ENCODE data around the gene MMP23B.

DNA sequence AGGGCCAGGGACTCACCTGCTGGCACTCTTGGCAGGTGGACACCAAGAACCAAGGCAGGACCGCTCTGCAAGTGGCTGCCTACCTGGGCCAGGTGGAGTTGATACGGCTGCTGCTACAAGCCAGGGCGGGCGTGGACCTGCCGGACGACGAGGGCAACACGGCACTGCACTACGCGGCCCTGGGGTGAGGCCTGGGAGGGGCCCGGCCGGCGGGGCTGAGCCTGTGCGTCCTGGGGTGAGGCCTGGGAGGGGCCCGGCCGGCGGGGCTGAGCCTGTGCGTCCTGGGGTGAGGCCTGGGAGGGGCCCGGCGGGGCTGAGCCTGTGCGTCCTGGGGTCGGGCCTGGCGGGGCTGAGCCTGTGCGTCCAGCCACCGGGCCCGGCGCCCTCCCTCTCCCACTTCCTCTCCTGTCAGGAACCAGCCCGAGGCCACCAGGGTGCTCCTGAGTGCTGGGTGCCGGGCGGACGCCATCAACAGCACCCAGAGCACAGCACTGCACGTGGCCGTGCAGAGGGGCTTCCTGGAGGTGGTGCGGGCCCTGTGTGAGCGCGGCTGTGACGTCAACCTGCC is 4.6 kb upstream of the MMP23B start:
- TF ChIP-seq YY1 (IDR thresholded peaks at IDR 0.05; ENCODE audit: low read depth) (no peak), CREB1 (IDR thresholded peaks at IDR 0.05; ENCODE audit: low read depth) (no peak), TAF1 (IDR thresholded peaks at IDR 0.05; ENCODE audit: low read depth) (no peak), TEAD4 (IDR thresholded peaks at IDR 0.05) (no peak), EP300 (IDR thresholded peaks at IDR 0.05; ENCODE audit: borderline replicate concordance) (no peak)
- TF ChIP-seq, protein P1, sequence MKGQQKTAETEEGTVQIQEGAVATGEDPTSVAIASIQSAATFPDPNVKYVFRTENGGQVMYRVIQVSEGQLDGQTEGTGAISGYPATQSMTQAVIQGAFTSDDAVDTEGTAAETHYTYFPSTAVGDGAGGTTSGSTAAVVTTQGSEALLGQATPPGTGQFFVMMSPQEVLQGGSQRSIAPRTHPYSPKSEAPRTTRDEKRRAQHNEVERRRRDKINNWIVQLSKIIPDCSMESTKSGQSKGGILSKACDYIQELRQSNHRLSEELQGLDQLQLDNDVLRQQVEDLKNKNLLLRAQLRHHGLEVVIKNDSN (IDR thresholded peaks at IDR 0.05): no peak
- TF ChIP-seq, protein P2, sequence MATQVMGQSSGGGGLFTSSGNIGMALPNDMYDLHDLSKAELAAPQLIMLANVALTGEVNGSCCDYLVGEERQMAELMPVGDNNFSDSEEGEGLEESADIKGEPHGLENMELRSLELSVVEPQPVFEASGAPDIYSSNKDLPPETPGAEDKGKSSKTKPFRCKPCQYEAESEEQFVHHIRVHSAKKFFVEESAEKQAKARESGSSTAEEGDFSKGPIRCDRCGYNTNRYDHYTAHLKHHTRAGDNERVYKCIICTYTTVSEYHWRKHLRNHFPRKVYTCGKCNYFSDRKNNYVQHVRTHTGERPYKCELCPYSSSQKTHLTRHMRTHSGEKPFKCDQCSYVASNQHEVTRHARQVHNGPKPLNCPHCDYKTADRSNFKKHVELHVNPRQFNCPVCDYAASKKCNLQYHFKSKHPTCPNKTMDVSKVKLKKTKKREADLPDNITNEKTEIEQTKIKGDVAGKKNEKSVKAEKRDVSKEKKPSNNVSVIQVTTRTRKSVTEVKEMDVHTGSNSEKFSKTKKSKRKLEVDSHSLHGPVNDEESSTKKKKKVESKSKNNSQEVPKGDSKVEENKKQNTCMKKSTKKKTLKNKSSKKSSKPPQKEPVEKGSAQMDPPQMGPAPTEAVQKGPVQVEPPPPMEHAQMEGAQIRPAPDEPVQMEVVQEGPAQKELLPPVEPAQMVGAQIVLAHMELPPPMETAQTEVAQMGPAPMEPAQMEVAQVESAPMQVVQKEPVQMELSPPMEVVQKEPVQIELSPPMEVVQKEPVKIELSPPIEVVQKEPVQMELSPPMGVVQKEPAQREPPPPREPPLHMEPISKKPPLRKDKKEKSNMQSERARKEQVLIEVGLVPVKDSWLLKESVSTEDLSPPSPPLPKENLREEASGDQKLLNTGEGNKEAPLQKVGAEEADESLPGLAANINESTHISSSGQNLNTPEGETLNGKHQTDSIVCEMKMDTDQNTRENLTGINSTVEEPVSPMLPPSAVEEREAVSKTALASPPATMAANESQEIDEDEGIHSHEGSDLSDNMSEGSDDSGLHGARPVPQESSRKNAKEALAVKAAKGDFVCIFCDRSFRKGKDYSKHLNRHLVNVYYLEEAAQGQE (IDR thresholded peaks at IDR 0.05; ENCODE audit: low read depth): no peak
- TF ChIP-seq, protein P3, sequence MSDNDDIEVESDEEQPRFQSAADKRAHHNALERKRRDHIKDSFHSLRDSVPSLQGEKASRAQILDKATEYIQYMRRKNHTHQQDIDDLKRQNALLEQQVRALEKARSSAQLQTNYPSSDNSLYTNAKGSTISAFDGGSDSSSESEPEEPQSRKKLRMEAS (IDR thresholded peaks at IDR 0.05): no peak

All from Ishikawa (cell line).